HT1080 (cell line): ENCODE measurements around the gene METTL25. TPM values are rescaled to one million over a fixed set of nuclear protein-coding genes. Genes with fewer than 3 reads are reported as not detected.

Source experiments
- DNase-seq: peaks from one replicate; pipeline ENCODE4 v3.0.0-alpha.2; 2015; ENCODE audit warnings: low read depth
- total RNA-seq: library from RNA; depleted of rRNA; stranded (reverse); fragments of >200 nt; shearing (Covaris generic); gene quantifications from 2 replicates; pipeline ENCODE4 v1.2.3, GENCODE V29; 2014

Gene METTL25
- total RNA-seq, 1 experiment from 2014 or later, result 4.8 TPM

- no peak for DNase-seq
Observed at GRCh38 chr12:82470906-82471512, 112.7 kb downstream of the METTL25 start.

- no peak for DNase-seq
Observed at GRCh38 chr12:82473111-82473754, 114.9 kb downstream of the METTL25 start.

- DNase-seq, result no peak
Observed at GRCh38 chr12:82474181-82474797, 116.0 kb downstream of the METTL25 start.

GRCh38 chr12:82474798-82475184, 116.5 kb downstream of the METTL25 start:
- peak; percentile 49 for DNase-seq

- DNase-seq, result no peak
Observed at GRCh38 chr12:82475211-82475610, 116.9 kb downstream of the METTL25 start.

- DNase-seq, result no peak
Observed at GRCh38 chr12:82476511-82476910, 118.2 kb downstream of the METTL25 start.

GRCh38 chr12:82479511-82479910, 121.2 kb downstream of the METTL25 start:
- DNase-seq, result no peak

GRCh38 chr12:82480606-82481005, 122.3 kb downstream of the METTL25 start:
- DNase-seq, result no peak

- DNase-seq, result no peak
Observed at GRCh38 chr12:82481954-82482353, 123.6 kb downstream of the METTL25 start.

GRCh38 chr12:82486524-82487235, 128.4 kb downstream of the METTL25 start:
- DNase-seq, result peak; percentile 79

- no peak for DNase-seq
Observed at GRCh38 chr12:82504409-82504808, 146.1 kb downstream of the METTL25 start.

- no peak for DNase-seq
Observed at GRCh38 chr12:82505150-82505549, 146.8 kb downstream of the METTL25 start.

GRCh38 chr12:82507686-82508085, 149.4 kb downstream of the METTL25 start:
- DNase-seq, result no peak

GRCh38 chr12:82510386-82510785, 152.1 kb downstream of the METTL25 start:
- DNase-seq, result no peak

GRCh38 chr12:82514880-82515279, 156.6 kb downstream of the METTL25 start:
- DNase-seq, result no peak

GRCh38 chr12:82515652-82516051, 157.3 kb downstream of the METTL25 start:
- no peak for DNase-seq

GRCh38 chr12:82517027-82517426, 158.7 kb downstream of the METTL25 start:
- DNase-seq, result peak; percentile 29

- no peak for DNase-seq
Observed at GRCh38 chr12:82517808-82518207, 159.5 kb downstream of the METTL25 start.

GRCh38 chr12:82519510-82519909, 161.2 kb downstream of the METTL25 start:
- no peak for DNase-seq

GRCh38 chr12:82522285-82522684, 164.0 kb downstream of the METTL25 start:
- DNase-seq, result no peak

GRCh38 chr12:82522762-82523161, 164.4 kb downstream of the METTL25 start:
- DNase-seq, result no peak

- no peak for DNase-seq
Observed at GRCh38 chr12:82523996-82524395, 165.7 kb downstream of the METTL25 start.
